T-helper 22 cell (primary cell): ENCODE results near the gene SMYD2.
"Not testable (repeated sequence)": the region's sequence is repeated elsewhere in the genome, so short reads cannot be mapped to it uniquely, and the experiment has no call there.

Experiments
- DNase-seq: peaks from one replicate; pipeline ENCODE4 v3.0.0-alpha.2; 2020; ENCODE audit warnings: low read depth

The SMYD2 gene

DNA sequence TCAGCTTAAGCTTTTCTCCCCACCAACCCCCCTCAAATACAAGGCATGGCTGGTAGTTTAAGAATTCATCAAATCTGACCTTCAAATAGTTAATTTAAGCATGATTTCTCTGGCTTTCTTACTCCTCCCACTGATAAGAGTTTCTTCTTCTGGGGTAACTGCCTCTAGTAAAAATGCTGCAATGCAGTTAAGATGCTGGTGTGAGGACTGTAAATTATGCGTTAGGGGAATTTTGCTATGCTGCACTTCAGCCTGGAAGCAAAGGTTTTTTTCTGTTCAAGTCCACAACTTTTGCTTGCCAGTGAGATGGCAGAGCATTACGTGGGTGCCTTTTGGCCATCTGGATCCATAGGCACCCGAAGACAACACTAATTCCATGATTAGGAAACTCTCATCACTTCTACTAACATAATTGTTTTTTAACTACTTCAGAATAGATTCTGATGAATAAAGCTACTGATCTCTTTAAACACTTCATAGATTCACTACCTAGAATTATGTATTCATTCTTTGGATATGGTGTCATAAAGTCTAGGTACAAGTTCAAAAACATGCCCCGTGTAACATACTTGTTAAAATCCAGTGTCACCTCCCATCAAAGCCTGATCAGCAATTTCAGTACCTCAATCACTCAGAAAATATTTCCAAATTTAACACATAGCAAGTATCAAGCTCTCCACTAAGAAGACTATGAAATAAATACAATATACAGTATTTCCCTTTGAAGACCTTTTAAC is 8.8 kb upstream of the SMYD2 start:
- DNase-seq = no peak

DNA sequence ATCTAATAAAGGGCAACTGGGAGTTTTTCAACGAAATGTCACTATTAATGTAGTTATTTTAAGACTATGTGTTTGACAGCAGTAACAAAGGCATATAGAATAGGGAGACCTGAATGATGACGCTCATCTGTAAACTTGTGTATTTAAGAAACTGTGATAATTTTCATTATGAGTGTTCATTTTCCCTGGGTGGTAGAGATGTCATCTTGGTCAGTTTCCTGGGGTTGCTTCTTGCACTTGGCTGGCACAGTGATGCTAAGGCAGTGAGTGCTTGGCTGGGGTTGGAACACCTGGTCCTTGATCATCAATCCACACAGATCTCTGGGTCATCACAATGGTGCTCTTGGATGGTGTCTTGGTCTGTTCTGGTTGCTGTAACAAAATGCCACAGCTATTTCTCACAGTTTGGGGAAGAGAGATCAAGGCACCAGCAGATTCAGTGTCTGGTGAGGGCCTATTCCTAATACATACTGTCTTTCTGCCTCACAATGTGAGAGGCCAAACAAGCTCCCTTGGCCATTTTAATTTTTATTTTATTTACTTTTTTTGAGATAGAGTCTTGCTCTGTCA is 7.9 kb upstream of the SMYD2 start:
- DNase-seq = no peak

DNA sequence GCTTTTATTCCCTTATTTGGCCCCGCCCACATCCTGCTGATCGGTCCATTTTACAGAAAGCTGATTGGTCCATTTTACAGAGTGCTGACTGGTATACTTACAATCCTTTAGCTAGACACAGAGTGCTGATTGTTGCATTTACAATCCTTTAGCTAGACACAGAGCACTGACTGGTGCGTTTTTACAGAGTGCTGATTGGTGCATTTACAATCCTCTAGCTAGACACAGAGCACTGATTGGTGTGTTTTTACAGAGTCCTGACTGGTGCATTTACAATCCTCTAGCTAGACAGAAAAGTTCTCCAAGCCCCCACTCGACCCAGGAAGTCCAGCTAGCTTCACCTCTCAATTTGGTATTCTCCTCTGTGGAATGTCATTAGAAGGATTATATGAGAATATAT is 5.3 kb upstream of the SMYD2 start:
- not testable (repeated sequence) for DNase-seq

DNA sequence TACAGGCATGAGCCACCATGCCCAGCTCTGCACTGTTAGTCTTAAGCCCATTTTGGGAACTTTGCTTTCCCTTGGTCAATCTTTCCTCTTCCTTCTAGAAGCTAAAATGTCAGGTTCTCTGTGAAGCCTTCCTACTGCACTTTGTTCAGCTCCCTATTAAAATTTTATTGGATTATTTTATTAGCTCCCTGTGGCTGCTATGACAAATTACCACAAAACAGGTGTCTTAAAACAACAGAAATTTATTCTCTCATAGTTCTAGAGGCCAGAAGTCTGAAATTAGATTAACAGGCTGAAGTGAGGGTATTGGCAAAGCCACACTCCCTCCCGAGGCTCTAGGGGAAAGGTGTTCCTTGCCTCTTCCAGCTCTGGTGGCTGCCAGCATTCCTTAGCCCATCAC is 4.2 kb upstream of the SMYD2 start:
- no peak for DNase-seq

DNA sequence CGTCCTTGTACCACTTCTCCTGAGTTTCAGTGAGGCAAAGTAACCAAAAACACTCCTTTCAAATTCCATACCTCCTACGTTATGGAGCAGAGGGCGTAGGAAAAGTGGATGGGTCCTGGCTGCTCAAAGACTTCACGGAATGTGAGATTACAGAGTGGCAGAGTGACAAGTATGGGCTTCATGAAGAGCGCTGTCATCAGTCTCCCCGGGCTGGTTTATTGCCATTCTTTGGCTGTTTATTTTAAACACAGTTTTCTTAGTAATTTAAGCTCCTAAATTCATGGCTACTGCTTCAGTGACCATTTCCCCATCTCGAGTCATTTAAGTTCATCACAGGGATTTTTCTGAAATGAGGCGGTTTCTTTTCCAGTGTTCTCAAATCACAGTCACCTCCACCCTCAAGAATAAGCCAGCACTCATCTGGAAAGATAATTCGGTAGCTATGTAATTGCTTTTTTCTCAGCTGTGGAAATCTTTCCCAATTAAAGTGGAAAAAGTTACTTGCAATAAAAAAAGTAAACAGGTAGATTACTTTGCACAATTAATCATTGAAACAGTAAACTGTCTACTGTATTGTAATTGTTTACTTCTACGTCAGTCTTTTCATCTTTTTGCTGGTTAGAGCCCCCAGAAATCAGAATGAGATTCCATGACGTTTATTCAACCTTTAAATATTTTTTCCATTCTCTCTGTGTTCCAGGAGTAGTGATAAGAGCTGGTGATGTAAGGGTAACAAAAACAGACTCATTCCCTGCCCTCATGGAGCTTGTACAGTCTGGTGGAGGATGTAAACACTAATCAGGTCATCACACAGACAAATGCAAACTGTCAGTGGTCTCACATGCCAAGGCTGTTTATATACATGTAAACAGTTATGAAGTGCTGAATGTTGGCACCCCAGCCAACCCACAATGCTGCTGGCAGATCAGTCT is 3.0 kb upstream of the SMYD2 start:
- DNase-seq = no peak

DNA sequence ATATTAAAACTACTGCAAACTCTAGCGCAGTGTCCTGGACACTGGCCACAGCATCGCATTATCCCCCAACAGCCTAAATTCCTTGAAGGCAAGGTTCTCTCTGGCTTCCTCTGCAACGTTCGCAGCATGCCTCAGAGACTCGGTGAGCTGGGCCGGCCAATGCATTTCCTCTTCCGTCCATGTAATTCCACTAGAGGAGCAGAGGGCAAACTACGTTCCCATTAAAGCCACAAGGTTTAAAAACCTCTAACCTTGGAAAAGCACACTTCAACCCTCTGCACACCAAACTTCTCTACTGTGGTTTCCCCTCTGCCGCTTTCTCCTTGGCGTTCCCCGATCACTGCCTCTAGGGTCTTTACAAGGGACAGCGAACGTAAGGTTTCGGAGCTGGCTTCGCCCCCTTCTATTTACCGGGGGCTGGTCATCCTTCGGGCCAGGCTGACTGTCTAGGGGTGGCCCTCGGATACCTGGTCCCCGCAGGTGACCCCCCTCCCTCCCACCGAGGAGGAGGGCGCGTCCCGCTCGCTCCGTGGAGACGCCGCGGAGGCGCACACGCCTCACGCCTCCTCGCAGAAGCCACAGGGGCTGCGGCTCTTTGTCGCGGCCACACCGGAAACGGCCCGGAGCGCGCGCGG is 456 bp upstream of the SMYD2 start:
- DNase-seq = no peak

DNA sequence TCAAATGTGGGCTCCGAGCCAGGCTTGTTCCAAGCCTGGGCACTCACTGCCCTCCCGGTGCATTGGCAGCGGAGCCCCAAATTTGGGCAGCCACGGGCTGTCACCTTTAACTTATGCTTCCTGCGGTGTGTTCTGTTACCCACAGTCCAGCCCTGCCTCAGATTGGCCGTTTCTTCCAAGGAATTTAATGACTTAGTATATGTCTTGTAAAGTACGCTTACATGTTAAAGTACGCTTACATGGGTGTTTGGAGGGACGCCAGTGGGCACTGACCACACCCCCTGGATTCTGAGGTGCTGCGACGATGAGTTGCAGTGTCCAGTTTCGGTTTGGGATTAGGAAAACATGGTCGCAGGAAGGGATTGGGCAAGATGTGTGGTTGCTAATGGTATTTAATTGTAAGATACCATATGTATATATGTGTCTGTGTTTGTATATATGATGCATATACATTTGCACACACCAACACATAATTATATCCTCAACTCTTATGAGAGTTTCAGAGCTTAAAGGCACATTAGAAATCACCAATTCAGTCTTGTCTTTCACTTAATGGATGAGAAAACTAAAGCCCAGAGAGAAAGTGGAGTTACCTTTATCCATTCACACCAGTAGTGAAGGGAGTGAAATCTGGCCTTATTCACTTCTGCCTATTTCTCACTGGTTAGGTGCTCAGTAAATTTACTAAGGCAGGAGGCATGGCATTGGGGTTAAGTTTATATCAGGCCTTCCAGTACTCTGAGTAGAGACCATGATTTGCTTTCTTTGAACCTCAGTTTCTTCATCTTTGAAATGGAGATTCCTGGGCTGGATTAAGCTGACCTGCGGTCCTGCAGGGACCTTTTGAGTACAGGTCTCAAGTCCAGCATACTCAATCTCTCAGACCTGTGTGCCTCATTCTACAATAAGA is 1.0 kb downstream of the SMYD2 start:
- DNase-seq = no peak

DNA sequence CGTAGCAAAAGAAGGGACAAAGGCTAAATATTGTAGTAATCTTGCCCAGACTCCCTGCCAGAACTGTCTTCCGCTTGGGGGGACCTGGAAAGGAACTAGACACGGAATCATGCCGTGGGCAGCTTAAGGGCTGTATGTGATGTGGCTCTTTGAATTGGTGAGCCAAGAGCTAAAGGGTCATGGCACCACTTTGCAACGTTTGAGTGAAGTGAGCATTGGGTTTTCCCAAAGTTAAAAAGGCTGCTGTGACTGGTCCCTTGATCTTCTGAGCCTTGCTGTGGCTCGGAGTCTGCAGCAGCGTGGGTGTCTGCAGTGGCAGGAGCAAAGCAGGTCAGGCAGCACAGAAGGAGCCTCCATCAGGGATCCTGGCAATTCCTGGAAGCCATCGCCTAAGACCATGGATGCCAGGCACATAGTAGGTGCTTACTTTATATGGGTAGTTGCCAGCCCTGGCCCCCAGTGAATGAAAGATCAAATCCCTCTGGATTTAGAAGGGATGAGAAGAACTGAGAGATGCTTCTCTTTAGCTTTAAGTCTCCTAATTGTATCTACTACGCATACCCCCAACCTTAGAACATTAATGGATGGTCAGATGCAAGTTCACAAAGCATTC is 1.8 kb downstream of the SMYD2 start:
- DNase-seq = no peak

DNA sequence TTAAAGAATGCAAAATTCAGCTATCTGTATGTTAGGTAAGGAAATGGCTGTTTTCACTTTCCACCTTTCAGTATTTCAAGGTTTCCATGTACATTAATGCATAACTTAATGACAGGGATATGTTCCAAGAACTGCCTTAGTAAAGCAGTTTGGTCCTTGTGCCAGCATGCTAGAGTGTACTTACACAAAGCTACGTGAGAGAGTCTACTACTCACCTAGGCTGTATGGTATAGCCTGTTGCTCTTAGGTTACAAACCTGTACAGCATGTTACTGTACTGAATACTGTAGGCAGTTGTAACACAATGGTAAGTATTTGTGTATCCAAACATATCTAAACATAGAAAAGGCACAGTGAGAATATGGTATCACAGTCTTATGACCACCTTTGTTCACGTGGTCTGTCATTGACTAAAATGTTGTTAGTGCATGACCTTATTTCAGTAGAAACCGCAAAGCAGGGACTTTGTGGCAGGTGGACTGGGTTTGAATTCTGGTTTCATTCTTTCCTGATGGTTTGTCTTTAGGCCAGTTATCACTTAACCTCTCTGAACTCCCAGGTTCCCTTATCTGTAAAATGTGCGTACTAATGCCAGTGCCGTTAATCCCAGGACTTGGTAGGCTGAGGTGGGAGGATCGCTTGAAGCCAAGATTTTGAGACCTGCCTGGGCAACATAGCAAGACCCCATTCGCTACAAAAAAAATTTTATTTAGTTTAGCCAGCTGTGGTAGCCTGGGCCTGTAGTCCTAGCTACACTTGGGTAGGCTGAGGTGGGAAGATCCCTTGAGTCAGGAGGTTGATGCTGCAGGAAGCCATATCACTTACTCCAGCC is 4.9 kb downstream of the SMYD2 start:
- no peak for DNase-seq

DNA sequence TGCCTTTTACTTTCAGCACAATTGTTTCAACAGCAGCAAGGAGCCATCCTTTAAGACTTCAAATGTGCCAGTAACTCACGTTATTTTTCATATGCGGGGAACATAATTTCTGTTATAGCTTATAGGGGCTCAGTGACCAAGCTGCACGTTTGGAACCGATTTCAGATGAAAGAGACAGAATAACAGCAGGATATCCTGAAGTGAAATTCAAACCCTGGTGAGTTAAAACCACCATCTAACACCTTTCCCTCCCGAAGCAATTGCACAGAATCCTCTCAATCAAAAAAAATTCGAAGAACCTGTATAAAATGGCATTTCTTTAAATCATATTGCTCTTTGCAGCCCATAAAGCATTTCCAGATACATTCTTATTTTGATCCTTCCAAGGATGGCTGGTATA is 6.9 kb downstream of the SMYD2 start:
- DNase-seq = no peak

DNA sequence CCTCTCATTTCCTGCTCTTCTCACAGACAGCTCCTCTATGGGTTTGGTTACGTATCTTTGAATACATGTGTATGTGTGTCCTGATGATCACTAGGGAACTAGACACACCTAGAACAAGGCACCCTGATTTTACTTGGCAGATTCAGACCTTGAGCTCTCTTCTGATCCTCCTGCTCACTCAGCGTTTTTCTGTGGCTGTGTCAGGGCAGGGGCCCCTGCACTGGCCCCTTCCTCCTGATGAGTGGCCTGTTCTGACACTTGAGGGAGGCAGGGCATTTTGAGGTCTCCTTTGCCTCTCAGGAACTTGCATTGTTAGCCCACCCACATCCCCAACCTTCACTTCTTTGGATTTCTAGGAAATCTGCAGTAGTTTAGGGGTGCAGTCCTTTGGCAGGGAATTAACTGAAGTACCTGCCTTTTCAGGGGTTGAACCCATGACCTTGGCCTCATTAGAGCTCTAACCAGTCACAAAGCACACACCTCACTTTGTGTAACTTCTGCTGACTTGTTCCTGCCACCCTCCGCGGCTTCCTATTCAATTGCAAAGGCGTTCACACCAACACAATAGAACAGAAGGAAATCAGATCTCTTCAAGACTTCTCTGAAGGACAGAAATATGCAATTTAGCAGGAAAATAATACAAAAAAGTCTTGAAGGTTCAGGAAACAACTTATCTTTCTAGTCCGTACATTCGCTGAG is 8.8 kb downstream of the SMYD2 start:
- DNase-seq = no peak

DNA sequence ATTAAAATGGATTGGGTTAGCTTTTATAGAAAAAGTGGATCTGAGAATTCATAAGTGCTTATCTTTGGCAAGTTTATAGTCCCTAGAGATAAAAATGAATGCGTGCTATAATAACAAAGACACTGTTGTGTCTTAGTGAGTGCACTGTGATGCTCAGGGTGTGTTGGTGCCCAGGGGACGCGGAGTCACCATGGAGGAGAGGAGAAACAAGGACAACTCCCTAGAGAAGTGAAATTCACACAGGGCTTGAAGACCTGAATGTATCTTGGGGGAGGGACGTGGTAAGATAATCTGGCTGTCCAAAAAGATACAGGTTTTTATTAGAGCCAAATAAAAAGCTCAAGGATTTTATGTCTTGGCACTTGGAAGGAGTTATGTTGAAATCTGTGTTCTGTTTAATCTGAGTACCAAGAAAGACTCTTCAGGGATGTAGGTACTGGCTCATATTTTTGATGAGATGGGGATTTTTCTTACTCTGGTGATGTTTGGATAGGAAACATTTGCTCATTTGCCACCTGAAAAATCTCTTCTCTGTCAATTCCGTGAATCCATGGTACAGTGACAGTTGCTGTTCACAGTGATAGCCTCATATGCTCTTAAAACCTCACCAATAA is 9.6 kb downstream of the SMYD2 start:
- no peak for DNase-seq

DNA sequence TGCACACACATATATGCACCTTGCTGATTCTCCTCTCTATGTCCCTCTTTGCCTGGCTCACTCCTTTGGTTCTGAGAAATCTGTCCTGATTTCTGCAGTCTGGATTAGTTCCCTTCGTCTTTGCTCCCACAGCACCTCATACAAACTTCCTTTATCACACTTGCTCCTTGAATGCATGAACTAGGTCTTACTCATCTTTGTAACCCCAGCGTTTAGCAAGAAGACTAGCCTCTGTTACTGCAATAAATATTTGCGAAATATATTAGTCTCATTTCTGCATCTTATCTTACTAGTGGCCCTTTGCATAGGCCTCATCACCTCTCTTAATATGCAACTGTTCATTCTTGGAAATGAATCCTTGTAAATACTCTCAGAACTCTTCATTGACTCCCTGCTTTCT is 11.4 kb downstream of the SMYD2 start:
- no peak for DNase-seq

DNA sequence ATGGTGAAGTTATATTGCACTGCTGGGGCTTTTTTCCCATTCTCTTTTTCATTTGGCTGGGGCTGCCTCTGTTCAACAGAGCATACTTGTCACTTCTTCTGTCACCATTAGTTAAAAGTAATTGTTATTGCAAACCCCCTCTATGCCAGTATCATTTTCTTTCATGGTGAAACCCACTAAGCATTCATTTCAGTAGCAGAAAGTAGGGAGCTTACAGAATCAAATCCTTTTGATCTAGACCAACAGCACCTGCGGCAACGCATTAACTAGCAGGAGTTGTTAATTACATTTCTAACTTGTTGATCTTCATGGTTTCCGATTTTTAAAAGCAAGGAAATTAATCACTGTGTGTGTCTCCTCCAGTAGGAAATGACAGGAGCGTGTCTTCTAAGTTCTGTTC is 15.0 kb downstream of the SMYD2 start:
- DNase-seq = no peak

DNA sequence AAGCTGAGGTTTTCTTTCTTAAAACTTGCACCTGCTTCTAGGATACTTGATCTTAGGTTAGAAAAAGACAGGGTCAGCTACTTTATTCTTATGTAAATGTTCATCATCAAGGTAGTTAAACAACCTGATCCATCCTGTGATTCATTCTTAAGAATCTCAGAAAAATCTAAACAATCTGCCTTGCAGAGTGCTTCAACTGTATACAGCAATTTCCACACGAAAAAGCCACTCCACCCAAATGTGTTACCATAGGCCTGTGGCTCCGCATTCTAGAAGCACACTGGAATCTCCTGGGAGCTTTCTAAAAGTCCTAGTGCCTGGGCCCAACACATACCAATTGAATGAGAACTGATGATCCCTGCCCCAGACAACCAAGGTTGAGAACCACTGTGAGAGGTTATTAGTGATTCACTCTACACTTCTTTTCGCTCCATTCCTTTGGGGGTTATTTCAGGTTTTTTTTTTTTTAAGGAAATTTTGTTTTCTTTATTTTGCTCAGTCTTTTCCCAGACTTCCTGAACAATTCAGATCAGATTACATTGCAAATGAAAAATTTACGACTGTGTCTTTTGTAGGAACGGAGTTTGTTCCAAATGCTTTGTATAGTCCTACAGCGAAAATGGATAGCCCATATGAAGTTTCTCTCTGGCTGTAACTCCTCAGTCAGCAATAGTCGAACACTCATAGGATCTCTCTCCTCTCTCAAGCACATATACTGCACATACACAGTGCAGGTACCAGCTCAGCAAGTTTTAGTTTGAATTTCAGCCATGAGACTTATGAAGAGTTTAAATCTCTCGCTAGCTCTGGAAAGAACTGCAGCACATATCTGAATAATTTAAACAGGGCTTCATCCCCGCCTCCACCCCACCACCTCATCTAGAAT is 16.1 kb downstream of the SMYD2 start:
- no peak for DNase-seq

DNA sequence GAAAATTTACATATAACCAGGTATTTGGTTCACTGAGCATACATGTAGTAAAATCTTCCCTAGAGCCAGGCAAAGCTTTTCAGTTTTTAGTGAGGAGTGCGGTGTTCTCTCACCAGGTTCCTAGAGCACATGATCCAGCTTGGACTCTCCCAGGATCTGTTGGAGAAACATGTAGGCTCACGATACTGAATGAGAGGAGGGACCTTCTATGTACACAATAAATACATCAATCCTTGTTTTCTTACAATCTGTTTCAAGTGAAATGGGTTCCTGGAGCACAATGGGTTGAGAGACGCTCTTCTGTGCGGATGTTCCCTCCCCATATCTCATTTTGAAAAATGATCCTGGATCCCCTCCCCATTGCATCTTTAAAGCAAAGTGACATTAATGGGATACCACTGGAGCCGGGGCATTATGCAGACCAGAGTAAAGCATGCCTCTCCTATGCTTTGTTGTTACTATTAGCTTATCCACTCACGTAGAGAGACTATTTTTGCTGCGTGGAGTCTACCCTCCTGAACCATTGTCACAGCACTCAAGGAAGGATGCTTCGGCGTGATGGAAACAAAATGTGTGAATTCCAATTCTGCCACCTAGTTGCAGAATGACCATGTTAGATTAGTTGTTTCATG is 19.3 kb downstream of the SMYD2 start:
- no peak for DNase-seq

DNA sequence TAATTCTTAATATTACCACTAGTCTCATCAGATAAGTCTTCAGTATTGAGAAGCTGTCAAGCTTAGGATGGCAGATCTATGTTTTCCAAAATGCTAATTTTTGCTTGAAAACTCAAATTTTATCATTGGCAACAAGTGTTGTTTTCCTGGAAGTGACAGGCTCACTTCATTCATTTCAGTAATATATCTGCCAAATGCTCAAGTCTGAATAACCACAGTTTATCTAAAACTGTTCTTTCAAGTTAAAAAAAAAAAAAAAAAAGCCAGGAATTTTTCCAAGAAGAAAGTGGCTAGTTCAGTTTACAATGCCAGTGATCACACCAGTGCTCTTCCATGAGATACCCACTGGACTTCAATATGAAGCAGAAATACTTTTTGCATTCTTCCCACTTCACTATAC is 20.6 kb downstream of the SMYD2 start:
- DNase-seq = no peak
